VCaP (cell line): ENCODE data around the gene INTS11.

Experiments
- H3K27ac ChIP-seq: fragments of 450-650 bp; 2 replicates; pipeline ENCODE4 v1.5.1; 2017
- TF ChIP-seq, protein P1 (sequence below): fragments of 450-650 bp; conservative IDR thresholded peaks from 2 replicates; pipeline ENCODE4 v1.5.1; 2017; ENCODE audit warnings: mild to moderate bottlenecking, moderate library complexity

The INTS11 gene

DNA sequence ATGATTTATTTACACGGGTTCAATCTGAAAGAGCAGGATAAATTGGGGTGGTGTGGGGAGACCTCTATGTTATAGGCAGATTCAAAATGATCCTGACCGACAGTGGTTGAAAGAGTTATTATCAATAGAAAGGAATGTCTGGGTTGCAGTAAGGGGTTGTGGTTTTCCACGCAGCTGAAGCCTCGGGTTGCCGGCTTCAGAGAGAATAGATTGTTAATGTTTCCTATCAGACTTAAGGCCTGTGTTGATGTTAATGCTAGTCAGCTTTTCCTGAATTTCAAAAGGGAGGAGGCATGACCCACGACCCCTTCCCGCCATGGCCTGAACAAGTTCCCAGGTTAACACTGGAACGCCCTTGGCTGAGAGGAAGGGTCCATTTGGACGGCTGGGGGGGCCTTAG is 48.6 kb downstream of the INTS11 start:
- H3K27ac ChIP-seq = no peak overlapping the region
- TF ChIP-seq, protein P1, sequence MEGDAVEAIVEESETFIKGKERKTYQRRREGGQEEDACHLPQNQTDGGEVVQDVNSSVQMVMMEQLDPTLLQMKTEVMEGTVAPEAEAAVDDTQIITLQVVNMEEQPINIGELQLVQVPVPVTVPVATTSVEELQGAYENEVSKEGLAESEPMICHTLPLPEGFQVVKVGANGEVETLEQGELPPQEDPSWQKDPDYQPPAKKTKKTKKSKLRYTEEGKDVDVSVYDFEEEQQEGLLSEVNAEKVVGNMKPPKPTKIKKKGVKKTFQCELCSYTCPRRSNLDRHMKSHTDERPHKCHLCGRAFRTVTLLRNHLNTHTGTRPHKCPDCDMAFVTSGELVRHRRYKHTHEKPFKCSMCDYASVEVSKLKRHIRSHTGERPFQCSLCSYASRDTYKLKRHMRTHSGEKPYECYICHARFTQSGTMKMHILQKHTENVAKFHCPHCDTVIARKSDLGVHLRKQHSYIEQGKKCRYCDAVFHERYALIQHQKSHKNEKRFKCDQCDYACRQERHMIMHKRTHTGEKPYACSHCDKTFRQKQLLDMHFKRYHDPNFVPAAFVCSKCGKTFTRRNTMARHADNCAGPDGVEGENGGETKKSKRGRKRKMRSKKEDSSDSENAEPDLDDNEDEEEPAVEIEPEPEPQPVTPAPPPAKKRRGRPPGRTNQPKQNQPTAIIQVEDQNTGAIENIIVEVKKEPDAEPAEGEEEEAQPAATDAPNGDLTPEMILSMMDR = no peak

DNA sequence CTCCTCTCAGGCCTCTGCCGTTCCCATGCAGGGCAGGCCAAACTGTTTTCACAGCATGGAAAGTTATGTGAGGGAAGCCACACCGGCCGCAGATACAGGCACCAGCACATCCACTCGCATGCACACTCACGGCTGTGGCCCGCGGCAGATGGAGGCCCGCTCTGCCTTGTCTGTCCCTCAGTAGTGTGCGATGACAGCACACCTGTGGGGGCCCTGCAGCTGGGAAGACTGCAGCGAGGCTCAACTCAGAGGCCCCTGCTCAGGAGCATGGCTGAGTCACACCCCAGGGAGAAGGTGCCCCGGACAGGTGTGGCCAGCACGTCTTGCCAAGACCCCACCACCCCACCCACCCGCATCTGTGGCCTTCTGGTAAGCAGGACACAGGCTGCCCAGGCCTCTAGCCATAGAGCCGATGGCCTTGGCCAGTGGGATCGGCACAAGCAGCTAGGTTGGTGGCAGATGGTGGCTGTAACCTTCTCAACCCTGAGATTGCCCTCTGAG is 49.5 kb downstream of the INTS11 start:
- TF ChIP-seq, protein P1 = no peak
- H3K27ac ChIP-seq = peak overlapping the region; percentile 98; the same call in 1 of the 2 replicates

DNA sequence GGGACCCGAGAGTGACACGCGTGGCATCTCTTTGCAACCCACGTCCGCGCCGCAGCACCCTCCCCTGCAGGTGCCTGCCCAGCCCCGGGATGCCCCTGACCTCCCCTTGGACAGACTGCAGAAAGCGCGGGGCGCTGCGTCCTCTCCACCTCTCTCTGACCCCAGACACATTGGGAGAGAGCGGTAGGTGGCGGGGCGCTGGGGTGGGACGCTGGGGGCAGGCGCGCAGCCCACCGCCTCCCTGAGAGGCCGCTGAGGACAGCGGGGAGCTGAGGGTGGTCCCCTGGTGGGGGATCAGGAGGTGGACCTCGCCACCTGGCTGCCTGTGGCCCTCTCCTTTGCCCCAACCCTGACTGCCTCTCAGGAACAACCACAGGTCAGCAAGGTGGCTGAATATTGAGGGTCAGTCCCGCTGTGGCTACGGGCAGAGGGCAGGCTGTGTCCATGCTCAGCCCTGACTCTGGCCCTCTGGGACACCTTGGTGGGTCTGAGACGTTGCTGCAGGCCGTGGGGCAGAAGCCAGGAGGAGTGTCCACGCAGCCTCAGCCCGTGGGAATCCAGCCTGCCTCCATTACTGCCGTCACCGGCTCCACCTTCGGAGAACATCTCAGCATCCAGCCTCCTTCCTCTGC is 50.0 kb downstream of the INTS11 start:
- TF ChIP-seq, protein P1 = no peak
- H3K27ac ChIP-seq = peak overlapping the region; percentile 98

DNA sequence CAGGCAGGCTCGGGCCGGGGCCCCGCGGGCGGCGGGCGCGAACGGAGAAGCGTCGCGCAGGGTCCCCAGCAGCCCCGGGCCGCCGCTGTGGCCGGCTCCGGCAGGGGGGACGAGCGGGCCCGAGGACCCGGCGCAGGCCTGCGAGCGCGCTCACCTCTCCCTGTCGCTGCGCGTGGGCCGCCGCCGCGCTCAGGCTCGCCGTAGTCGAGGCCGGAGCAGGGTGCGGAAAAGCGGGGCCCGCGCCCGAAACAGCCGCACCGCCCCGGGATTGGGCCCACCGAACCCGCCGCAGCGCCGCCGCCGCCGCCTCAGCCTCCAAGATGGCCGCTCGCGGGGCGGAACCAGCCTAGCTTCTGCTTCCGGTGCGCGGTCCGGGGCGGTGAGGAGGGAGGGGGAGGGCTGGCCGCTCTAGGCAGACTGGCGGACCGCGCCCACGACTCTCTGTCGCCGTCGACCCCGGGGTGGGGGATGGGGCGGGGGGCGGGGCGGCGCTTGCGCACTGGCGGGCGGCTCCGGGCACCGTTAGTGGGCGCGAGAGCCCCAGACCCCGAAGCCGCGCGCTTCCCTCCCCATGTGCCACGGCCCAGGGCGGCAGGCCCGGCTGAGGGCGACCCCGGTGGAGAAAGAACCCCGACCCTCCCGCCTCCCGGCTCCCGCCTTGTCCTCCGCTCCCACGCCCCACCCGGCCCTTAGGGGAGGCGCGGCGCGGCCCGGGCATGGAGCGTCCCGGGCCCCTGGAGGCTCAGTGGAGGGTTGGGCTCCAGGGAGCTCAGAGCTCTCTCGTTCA is 50.8 kb downstream of the INTS11 start, which contains the start of gene UBE2J2:
TSS of gene UBE2J2 (minus strand) at position 343 of the 787 bp plus-strand sequence. CDS start 5,862 bp downstream, outside the sequence.
- peak within 1 kb of the TSS; percentile 98 for H3K27ac ChIP-seq
- TF ChIP-seq, protein P1 = no peak

DNA sequence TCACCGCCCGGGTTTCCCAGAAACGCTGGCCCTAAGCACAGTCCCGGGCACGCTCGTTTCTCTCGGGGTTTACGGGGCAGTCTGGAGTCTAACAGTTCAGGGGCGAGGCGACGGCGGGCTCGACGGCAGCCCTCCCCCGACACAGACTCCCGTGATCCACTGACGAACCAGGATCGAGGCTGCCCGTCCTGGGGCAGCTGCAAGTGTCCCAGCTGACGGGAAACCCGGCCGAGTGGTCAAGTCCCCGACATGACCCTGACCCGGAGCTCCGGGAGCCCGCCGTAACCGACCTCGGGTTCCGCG is 51.3 kb downstream of the INTS11 start:
- TF ChIP-seq, protein P1 = no peak
- H3K27ac ChIP-seq = peak overlapping the region; percentile 98

DNA sequence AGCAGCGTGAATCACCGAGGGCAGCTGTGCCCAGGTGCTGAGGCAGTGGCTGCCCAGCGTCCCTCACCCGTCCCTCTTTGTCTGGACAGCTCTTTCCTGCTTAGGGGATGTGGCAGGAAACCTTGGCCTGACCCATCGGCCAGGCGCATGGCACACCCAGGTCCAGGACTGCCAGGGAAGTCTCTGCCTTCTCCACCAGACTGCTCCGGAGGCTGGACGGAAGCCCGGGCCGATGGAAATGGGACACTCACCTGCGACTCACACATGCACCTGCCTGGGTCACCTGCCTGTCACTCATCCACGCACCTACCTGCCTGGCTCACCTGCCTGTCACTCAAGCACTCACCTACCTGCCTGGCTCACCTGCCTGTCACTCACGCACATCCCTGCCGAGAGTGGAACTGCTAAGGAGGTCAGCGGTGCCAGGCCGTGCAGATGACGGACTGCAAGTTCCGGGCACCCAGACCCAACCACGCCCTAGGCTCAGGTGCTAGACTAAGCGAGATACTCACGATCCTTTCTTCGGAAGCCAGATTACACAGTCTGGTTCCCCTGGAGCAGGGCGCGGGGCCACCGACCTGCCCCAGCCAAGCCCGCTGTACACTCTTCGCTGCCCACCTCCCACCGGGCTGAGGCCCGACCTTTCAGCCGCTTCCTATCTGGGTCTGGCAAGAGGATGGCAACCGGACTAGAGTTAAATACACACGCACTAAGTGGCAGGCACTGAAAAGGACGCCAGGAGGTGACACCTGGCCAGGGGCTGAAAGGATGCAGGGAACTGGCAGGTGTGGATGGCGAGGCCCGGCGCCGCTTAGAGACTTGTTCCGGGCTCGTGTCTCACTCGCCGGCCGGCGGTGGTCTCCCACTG is 51.9 kb downstream of the INTS11 start:
- TF ChIP-seq, protein P1 = no peak
- peak overlapping the region; percentile 98 for H3K27ac ChIP-seq

DNA sequence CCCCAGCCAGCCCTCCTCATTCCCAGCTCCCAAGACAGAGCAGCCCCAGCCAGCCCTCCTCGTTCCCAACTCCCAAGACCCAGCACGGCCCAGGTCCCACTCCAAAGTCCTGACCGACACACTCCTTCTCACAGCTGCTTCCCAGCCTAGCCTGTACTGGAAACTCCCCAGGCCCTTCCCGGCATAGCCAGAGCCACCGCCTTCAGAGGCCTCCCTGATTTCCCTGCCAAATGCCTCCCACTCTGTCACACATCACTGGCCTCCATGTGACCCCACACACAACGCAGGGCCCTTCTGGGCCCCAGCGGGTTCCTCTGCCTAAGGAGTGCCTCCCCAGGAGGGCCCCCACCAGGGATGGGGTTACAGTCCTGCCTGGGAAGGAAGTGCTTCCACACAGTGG is 53.6 kb downstream of the INTS11 start:
- peak overlapping the region; percentile 98 for H3K27ac ChIP-seq
- TF ChIP-seq, protein P1 = no peak
